Liver (tissue), 3 donors: ENCODE measurements around the gene PDE4D.

Experiments
- EGR1 ChIP-seq, 2 donors: IDR thresholded peaks; 2 replicates each; pipeline ENCODE4 v1.6.1; 2016 to 2018; ENCODE audit warnings: antibody characterized with exemption in 2 of 2, low read depth in 2 of 2
- FOXA1 ChIP-seq: IDR thresholded peaks from 2 replicates; pipeline ENCODE4 v1.6.1; 2016; ENCODE audit warnings: antibody characterized with exemption
- GABPA ChIP-seq, 2 donors: IDR thresholded peaks in 1 of 2; conservative IDR thresholded peaks in 1 of 2; 2 replicates each; pipeline ENCODE4 v1.6.1; 2016; ENCODE audit warnings: antibody characterized with exemption in 2 of 2, mild to moderate bottlenecking in 1 of 2, moderate library complexity in 1 of 2
- JUND ChIP-seq, 2 donors: IDR thresholded peaks; 2 replicates each; pipeline ENCODE4 v1.6.1; 2016; ENCODE audit warnings: antibody characterized with exemption in 2 of 2
- RAD21 ChIP-seq, 2 donors: IDR thresholded peaks; 2 replicates each; pipeline ENCODE4 v1.6.1; 2016; ENCODE audit warnings: antibody characterized with exemption in 2 of 2, mild to moderate bottlenecking in 2 of 2
- SP1 ChIP-seq: IDR thresholded peaks from 2 replicates; pipeline ENCODE4 v1.6.1; 2018; ENCODE audit warnings: antibody characterized with exemption, mild to moderate bottlenecking
- TAF1 ChIP-seq: conservative IDR thresholded peaks from 2 replicates; pipeline ENCODE4 v1.6.1; 2016; ENCODE audit warnings: antibody characterized with exemption, mild to moderate bottlenecking
- YY1 ChIP-seq: IDR thresholded peaks from 2 replicates; pipeline ENCODE4 v1.6.1; 2016; ENCODE audit warnings: antibody characterized with exemption, mild to moderate bottlenecking
- TF ChIP-seq, protein P1 (sequence below): fragments of 150-350 bp; IDR thresholded peaks from 2 replicates; pipeline ENCODE4 v1.5.1; 2017; ENCODE audit warnings: improper control_type of control experiment, low read depth, low read length; ENCODE audit not compliant: missing input control
- TF ChIP-seq, protein P2 (sequence below): IDR thresholded peaks from 2 replicates; pipeline ENCODE4 v1.6.1; 2016; ENCODE audit warnings: antibody characterized with exemption
- TF ChIP-seq, protein P3 (sequence below): IDR thresholded peaks from 2 replicates; pipeline ENCODE4 v1.6.1; 2016; ENCODE audit warnings: antibody characterized with exemption
- TF ChIP-seq, protein P4 (sequence below): IDR thresholded peaks from 2 replicates; pipeline ENCODE4 v1.6.1; 2016; ENCODE audit warnings: antibody characterized with exemption
- donor health status: healthy.
- donor health status: healthy.

DNA sequence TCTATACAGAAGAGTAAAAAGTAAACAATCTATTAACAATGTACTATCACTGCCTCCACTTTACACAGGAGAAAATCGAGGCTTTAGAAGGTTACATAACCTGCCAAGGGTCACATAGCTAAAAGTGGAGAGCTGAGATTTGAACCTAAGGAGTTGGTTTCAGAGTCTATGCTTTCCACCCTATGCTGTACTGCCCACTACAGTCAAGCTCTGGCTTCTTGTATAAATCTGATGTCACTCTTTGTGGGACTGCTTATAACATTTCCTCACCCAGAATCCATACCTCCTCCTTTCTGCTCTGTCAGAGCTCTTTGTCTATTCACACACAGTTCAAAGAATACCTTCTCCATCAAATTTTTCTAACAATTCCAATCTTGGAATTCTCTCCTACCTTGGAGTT is 807.5 kb downstream of the PDE4D start:
- TF ChIP-seq, protein P1, sequence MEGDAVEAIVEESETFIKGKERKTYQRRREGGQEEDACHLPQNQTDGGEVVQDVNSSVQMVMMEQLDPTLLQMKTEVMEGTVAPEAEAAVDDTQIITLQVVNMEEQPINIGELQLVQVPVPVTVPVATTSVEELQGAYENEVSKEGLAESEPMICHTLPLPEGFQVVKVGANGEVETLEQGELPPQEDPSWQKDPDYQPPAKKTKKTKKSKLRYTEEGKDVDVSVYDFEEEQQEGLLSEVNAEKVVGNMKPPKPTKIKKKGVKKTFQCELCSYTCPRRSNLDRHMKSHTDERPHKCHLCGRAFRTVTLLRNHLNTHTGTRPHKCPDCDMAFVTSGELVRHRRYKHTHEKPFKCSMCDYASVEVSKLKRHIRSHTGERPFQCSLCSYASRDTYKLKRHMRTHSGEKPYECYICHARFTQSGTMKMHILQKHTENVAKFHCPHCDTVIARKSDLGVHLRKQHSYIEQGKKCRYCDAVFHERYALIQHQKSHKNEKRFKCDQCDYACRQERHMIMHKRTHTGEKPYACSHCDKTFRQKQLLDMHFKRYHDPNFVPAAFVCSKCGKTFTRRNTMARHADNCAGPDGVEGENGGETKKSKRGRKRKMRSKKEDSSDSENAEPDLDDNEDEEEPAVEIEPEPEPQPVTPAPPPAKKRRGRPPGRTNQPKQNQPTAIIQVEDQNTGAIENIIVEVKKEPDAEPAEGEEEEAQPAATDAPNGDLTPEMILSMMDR: no peak
- TF ChIP-seq TAF1: no peak
- TF ChIP-seq EGR1 (IDR thresholded peaks at IDR 0.05; ENCODE audit: low read depth in 2 of 2): no peak
- no peak for TF ChIP-seq RAD21 (IDR thresholded peaks at IDR 0.05)
- TF ChIP-seq, protein P2, sequence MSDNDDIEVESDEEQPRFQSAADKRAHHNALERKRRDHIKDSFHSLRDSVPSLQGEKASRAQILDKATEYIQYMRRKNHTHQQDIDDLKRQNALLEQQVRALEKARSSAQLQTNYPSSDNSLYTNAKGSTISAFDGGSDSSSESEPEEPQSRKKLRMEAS: no peak
- TF ChIP-seq JUND (IDR thresholded peaks at IDR 0.05): no peak
- TF ChIP-seq, protein P3, sequence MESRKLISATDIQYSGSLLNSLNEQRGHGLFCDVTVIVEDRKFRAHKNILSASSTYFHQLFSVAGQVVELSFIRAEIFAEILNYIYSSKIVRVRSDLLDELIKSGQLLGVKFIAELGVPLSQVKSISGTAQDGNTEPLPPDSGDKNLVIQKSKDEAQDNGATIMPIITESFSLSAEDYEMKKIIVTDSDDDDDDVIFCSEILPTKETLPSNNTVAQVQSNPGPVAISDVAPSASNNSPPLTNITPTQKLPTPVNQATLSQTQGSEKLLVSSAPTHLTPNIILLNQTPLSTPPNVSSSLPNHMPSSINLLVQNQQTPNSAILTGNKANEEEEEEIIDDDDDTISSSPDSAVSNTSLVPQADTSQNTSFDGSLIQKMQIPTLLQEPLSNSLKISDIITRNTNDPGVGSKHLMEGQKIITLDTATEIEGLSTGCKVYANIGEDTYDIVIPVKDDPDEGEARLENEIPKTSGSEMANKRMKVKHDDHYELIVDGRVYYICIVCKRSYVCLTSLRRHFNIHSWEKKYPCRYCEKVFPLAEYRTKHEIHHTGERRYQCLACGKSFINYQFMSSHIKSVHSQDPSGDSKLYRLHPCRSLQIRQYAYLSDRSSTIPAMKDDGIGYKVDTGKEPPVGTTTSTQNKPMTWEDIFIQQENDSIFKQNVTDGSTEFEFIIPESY: no peak
- TF ChIP-seq, protein P4, sequence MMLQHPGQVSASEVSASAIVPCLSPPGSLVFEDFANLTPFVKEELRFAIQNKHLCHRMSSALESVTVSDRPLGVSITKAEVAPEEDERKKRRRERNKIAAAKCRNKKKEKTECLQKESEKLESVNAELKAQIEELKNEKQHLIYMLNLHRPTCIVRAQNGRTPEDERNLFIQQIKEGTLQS: no peak
- no peak for TF ChIP-seq GABPA (IDR thresholded peaks at IDR 0.05 in 1 of 2, conservative IDR thresholded peaks at IDR 0.05 in 1 of 2)
- TF ChIP-seq YY1: no peak
- no peak for TF ChIP-seq SP1
- no peak for TF ChIP-seq FOXA1
